ENCODE data around the gene GPBAR1. TPM values are rescaled to one million over a fixed set of nuclear protein-coding genes. Genes with fewer than 3 reads are reported as not detected.

The GPBAR1 gene
- total RNA-seq, 1 experiment from 2014 or later: 0.20 TPM

DNA sequence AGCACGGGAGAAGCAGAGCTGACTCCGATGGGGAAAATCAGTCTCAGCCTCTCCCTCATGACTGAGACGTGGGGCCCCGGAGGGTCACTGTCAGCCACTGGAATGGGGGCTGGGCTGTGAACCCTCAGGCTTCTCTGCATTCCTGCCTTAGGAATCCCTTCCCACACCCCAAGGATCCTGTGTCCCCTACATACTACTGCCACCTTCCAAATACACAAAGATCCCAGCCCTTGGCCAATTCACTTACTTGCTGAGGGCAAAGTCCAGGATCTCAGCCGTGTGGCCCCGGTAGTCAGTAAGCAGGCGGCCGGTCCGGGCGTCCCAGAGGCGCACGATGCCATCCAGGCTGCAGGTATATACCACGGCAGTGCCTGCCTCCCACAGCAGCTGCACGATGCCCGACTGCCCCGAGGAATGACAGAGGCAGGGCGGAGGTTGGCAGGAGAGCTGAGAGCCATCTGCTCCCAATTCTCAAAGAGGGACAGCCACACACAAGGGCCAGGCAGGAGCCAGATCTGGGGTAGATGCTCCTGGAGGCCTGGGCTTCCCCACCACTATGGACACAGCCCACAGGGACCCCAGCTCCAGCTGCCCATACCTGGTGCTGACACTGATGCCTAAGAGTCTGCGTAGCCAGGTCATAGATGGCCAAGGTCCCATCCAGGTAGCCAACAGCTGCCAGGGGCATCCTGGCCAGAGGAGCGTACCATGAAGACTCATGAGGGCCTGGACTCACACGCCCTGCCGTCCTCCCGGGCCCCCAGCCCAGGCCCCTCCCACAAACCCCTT, 4.2 kb downstream of the GPBAR1 start:
- ChIA-PET CTCF (no interaction called here), POLR2A (no interaction called here)
- DNase-seq (ENCODE audit: low spot score) (no peak), ATAC-seq (no peak)
- no peak for TF ChIP-seq CREM (CRISPR knock-in tag; IDR thresholded peaks at IDR 0.05)
- no peak for TF ChIP-seq ZBTB21 (CRISPR knock-in tag; IDR thresholded peaks at IDR 0.05; ENCODE audit: borderline replicate concordance)
- TF ChIP-seq EMX1 (CRISPR knock-in tag; IDR thresholded peaks at IDR 0.05): no peak
- TF ChIP-seq GABPB1 (CRISPR knock-in tag; IDR thresholded peaks at IDR 0.05): no peak
- TF ChIP-seq, protein P1, sequence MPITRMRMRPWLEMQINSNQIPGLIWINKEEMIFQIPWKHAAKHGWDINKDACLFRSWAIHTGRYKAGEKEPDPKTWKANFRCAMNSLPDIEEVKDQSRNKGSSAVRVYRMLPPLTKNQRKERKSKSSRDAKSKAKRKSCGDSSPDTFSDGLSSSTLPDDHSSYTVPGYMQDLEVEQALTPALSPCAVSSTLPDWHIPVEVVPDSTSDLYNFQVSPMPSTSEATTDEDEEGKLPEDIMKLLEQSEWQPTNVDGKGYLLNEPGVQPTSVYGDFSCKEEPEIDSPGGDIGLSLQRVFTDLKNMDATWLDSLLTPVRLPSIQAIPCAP (CRISPR knock-in tag; IDR thresholded peaks at IDR 0.05): no peak
- TF ChIP-seq, protein P2, sequence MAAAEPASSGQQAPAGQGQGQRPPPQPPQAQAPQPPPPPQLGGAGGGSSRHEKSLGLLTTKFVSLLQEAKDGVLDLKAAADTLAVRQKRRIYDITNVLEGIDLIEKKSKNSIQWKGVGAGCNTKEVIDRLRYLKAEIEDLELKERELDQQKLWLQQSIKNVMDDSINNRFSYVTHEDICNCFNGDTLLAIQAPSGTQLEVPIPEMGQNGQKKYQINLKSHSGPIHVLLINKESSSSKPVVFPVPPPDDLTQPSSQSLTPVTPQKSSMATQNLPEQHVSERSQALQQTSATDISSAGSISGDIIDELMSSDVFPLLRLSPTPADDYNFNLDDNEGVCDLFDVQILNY (CRISPR knock-in tag; IDR thresholded peaks at IDR 0.05): no peak
- TF ChIP-seq, protein P3, sequence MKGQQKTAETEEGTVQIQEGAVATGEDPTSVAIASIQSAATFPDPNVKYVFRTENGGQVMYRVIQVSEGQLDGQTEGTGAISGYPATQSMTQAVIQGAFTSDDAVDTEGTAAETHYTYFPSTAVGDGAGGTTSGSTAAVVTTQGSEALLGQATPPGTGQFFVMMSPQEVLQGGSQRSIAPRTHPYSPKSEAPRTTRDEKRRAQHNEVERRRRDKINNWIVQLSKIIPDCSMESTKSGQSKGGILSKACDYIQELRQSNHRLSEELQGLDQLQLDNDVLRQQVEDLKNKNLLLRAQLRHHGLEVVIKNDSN (CRISPR knock-in tag; IDR thresholded peaks at IDR 0.05): no peak
- TF ChIP-seq, protein P4, sequence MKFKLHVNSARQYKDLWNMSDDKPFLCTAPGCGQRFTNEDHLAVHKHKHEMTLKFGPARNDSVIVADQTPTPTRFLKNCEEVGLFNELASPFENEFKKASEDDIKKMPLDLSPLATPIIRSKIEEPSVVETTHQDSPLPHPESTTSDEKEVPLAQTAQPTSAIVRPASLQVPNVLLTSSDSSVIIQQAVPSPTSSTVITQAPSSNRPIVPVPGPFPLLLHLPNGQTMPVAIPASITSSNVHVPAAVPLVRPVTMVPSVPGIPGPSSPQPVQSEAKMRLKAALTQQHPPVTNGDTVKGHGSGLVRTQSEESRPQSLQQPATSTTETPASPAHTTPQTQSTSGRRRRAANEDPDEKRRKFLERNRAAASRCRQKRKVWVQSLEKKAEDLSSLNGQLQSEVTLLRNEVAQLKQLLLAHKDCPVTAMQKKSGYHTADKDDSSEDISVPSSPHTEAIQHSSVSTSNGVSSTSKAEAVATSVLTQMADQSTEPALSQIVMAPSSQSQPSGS (CRISPR knock-in tag; IDR thresholded peaks at IDR 0.05; ENCODE audit: borderline replicate concordance, low read depth): no peak
- TF ChIP-seq, protein P5, sequence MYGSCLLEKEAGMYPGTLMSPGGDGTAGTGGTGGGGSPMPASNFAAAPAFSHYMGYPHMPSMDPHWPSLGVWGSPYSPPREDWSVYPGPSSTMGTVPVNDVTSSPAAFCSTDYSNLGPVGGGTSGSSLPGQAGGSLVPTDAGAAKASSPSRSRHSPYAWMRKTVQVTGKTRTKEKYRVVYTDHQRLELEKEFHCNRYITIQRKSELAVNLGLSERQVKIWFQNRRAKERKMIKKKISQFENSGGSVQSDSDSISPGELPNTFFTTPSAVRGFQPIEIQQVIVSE (CRISPR knock-in tag; IDR thresholded peaks at IDR 0.05; ENCODE audit: borderline replicate concordance): no peak
- TF ChIP-seq CBFB (CRISPR knock-in tag; IDR thresholded peaks at IDR 0.05; ENCODE audit: low read depth): no peak
- H3K36me3 Mint-ChIP-seq: peaks cover 22% of the 10 kb centered on the region
- H3K9me3 Mint-ChIP-seq: no peaks in the 10 kb centered on the region
- H3K4me1 Mint-ChIP-seq: peaks cover 19% of the 10 kb centered on the region
- no peaks in the 10 kb centered on the region for H3K27me3 Mint-ChIP-seq (ENCODE audit: low read depth)
- no peak overlapping the region for H3K27ac Mint-ChIP-seq
- H3K4me3 Mint-ChIP-seq: no peak overlapping the region

DNA sequence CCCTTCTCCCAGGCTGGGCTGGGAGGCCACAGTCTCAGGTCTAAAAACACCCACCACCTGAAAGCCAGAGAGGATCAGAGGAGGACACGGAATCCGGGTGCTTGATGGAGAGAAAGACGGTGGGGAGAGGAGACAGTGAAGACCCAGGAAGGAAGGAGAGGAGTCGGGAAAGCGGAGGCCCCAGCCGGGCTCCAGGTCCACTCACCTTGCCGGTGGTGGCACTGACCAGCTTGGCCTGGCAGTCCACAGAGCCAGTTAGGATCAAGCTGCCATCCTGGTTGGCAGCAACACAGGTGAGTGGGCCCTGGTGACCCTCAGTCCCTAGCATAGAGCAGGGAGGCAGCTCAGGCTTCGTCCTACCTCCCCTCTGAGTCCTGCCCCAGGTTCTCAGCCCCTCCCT, 4.8 kb downstream of the GPBAR1 start:
- DNase-seq (ENCODE audit: low spot score) (no peak), ATAC-seq (no peak)
- H3K4me3 Mint-ChIP-seq: no peak overlapping the region
- POLR2A ChIA-PET: no interaction called here
- no peaks in the 10 kb centered on the region for H3K27me3 Mint-ChIP-seq (ENCODE audit: low read depth)
- peaks cover 22% of the 10 kb centered on the region for H3K36me3 Mint-ChIP-seq
- no peaks in the 10 kb centered on the region for H3K9me3 Mint-ChIP-seq
- H3K4me1 Mint-ChIP-seq: peaks cover 15% of the 10 kb centered on the region
- CTCF ChIA-PET: interaction anchor here (1.1 kb wide), 1 partner anchor 34 kb away, joined by 3 read pairs; no protein-coding TSS in a partner anchor
- no peak overlapping the region for H3K27ac Mint-ChIP-seq
- TF ChIP-seq, protein P5 (CRISPR knock-in tag; IDR thresholded peaks at IDR 0.05; ENCODE audit: borderline replicate concordance): no peak
- TF ChIP-seq FOXJ3 (CRISPR knock-in tag; IDR thresholded peaks at IDR 0.05; ENCODE audit: borderline replicate concordance): no peak
- no peak for TF ChIP-seq CREM (CRISPR knock-in tag; IDR thresholded peaks at IDR 0.05)
- no peak for TF ChIP-seq TEAD4 (CRISPR knock-in tag; IDR thresholded peaks at IDR 0.05)
- TF ChIP-seq ZNF232 (CRISPR knock-in tag; IDR thresholded peaks at IDR 0.05): no peak
- TF ChIP-seq, protein P6, sequence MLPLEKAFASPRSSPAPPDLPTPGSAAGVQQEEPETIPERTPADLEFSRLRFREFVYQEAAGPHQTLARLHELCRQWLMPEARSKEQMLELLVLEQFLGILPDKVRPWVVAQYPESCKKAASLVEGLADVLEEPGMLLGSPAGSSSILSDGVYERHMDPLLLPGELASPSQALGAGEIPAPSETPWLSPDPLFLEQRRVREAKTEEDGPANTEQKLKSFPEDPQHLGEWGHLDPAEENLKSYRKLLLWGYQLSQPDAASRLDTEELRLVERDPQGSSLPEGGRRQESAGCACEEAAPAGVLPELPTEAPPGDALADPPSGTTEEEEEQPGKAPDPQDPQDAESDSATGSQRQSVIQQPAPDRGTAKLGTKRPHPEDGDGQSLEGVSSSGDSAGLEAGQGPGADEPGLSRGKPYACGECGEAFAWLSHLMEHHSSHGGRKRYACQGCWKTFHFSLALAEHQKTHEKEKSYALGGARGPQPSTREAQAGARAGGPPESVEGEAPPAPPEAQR (CRISPR knock-in tag; IDR thresholded peaks at IDR 0.05): no peak
- TF ChIP-seq, protein P3 (CRISPR knock-in tag; IDR thresholded peaks at IDR 0.05): no peak
- TF ChIP-seq, protein P7, sequence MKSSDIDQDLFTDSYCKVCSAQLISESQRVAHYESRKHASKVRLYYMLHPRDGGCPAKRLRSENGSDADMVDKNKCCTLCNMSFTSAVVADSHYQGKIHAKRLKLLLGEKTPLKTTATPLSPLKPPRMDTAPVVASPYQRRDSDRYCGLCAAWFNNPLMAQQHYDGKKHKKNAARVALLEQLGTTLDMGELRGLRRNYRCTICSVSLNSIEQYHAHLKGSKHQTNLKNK (CRISPR knock-in tag; IDR thresholded peaks at IDR 0.05): no peak
- no peak for TF ChIP-seq JUN (CRISPR knock-in tag; IDR thresholded peaks at IDR 0.05)
- no peak for TF ChIP-seq RORB (CRISPR knock-in tag; IDR thresholded peaks at IDR 0.05)
- TF ChIP-seq, protein P8, sequence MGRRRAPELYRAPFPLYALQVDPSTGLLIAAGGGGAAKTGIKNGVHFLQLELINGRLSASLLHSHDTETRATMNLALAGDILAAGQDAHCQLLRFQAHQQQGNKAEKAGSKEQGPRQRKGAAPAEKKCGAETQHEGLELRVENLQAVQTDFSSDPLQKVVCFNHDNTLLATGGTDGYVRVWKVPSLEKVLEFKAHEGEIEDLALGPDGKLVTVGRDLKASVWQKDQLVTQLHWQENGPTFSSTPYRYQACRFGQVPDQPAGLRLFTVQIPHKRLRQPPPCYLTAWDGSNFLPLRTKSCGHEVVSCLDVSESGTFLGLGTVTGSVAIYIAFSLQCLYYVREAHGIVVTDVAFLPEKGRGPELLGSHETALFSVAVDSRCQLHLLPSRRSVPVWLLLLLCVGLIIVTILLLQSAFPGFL (CRISPR knock-in tag; IDR thresholded peaks at IDR 0.05; ENCODE audit: borderline replicate concordance): no peak
- no peak for TF ChIP-seq KAT7 (CRISPR knock-in tag; IDR thresholded peaks at IDR 0.05; ENCODE audit: borderline replicate concordance)
- no peak for TF ChIP-seq ZNF317 (CRISPR knock-in tag; IDR thresholded peaks at IDR 0.05; ENCODE audit: borderline replicate concordance, low read depth)
- no peak for TF ChIP-seq ZNF423 (CRISPR knock-in tag; IDR thresholded peaks at IDR 0.05)
